ENCODE data around the gene TIAM2.

TIAM2 gene

GRCh38 chr6:155026022-155026705, 31.0 kb downstream of the TIAM2 start:
- no peak for DNase-seq

GRCh38 chr6:155026706-155027045, 31.6 kb downstream of the TIAM2 start:
- DNase-seq, result no peak

GRCh38 chr6:155030148-155030720, 35.1 kb downstream of the TIAM2 start:
- no peak for DNase-seq

DNA sequence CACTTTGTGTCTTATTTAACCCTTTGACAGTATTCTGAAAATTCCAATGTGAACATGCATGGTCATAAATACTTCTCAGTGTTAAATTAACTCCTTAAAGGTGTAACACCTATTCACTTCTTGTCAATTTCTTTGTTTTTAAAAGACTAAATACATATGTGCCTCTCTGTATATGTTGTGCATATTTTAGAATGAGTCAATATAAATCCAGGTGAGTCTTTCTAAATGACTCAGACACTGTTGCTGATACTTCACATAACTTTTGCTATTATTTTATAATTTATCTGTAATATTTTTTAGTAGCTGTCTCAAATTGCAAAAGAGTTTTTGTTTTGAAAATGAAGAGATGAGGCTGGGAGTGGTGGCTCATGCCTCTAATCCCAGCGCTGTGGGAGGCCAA, 36.0 kb downstream of the TIAM2 start:
- no peak for DNase-seq

DNA sequence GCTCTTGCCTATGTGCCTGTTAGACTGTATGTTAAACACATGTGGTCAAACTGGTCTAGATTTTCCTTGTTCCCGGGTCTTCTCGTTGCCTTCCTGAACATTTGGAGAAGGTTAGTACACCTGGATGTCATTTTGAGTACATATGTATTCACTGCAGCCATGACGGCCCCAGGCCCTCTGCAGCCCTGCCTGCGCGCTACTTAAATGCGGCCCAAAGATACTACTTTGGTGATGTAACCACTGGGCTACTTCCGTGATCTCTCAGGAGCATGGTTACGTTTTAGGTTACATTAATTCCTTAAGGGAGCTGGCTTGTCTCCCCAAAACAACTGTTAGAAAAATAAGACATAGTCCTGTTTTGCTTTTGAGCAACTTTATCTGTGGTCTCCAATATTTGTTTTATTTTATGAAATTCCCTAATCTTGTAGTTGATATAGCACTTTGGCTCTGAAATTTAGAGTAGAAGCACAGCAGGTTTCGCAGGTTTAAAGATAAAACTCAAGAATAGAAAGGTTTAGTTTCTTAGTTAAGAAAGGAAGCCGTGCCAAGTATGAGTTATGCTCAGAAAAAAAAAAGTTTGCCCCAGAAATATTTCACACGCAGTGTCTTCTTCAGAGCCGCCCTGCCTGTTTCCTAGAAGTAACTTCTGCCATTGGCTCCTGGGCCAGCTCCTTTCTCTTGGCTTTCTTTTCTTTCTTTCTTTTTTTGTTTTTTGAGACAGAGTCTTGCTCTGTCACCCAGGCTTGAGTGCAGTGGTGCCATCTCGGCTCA, 38.1 kb downstream of the TIAM2 start:
- DNase-seq, result no peak

DNA sequence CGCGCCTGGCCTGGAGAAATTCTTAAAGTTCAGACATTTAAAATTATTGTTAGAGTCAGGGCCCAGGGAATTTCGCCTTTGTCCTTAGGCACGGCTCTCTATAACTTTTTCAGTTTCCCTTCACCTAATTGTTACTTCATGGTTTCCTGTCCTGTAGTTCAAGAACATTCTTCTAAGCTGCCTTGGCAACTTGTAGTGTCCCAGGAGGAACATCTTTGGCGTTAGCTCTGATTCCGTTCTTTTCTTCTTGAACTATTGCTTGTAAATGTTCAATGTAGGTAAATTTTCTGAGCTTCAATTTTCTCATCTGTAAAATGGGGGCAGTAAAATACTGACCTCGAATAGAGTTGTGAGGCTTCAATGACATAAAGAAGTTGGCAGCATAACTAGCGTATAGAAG, 41.8 kb downstream of the TIAM2 start:
- no peak for DNase-seq

- no peak for DNase-seq
Observed at GRCh38 chr6:155038104-155038503, 43.0 kb downstream of the TIAM2 start.

GRCh38 chr6:155038527-155038926, 43.4 kb downstream of the TIAM2 start:
- no peak for DNase-seq

GRCh38 chr6:155039618-155040017, 44.5 kb downstream of the TIAM2 start:
- no peak for DNase-seq

DNA sequence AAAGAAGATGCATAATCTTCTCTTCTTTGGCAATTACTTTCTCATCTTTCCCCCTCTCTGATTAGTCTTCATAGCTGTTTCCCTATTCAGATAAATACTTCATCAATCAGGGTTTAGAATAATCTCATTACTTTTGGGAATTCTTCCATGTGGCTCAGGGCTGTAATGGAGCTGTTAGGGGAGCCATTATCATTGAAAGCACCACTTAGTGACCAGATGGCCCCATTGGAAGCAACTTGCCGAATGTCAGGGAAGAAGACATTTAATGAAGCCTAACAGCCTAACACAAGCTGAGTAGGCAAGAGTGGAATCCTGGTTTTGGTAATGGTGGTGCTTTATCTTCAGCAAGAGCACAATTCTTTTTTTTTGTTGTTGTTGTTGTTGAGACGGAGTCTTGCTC, 45.0 kb downstream of the TIAM2 start:
- no peak for DNase-seq

GRCh38 chr6:155040901-155041650, 46.0 kb downstream of the TIAM2 start:
- DNase-seq, result no peak

DNA sequence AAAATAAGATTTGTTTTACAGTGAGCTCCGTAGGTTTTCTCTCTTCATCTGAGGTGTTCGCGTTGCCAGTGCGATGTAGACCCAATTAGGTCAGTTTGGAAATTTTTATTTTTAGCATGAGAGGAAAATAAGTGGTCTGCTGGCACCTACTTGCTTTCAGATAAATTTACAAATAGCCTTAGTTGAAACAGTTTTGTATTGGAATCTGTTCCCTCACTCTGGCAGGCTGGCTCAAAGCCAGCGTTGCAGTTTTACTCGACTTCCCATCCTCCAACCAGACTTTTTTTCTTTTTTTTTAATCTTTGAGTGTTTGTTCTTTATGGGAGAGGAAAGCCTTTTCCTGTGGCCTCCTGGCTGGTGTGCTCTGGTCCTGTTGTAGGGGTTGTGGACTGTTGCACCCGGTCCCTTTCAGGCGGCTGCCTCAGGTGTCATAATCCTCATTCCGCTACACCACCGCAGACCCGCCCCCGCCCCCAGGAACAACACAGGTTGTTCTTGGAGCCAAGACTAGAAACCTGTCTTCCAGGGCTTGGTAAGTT, 46.7 kb downstream of the TIAM2 start:
- DNase-seq, result no peak

DNA sequence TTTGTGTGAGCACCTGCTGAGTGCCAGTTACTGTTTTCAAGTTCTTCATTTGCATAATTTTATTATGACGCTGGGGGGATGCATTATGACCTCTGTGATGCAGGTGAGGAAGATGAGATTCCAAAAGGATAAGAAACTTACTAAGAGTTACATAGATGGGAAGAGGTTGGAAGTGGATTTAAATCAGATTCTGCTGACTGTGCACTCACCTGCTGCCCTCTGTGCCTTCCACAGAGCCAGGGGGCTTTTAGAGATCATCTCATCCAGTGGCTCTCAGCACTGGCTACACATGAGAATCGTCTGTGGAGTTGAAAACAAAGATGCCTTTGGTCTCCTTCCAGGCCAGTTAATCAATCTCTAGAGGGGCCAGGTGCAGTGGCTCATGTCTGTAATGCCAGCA, 47.9 kb downstream of the TIAM2 start:
- no peak for DNase-seq

DNA sequence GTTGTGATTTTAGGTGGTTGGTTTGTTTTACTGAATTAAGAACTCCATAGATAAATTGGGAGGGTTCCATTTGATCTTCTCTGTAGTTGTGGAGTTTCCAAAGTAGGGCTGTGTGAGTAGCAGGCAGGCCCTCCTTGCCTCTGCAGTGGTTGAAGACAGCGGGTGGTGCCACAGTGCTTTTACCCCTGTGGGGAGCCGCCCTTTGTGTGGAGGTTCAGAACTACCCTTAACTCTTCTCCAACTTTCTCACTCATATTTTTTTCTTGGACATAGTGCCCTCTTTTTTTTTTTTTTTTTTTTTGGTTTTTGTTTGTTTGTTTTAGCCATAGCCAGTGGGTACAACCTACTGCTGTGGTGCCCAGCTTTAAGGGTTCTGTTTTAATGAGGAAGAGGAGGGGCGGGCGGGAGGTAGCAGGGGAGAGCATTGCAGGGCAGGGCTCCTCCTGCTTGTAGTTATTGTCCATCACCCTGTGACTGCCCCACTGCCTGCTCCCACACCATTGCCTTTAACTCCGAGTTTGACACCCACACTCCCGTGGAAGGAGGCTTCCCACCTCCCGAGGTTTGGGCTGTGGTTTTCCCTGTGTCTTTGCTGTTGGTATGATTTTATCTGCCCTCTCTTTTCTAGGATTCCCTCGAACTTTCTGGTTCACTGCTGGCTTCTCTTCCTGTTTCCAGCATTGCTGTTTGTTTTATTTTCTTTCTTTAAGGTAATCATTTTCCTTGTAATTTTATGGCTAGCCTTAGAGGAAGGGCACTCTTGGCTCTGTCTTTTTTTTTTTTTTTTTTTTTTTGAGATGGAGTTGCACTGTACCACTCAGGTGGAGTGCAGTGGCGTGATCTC, 50.7 kb downstream of the TIAM2 start:
- no peak for DNase-seq

- no peak for DNase-seq
Observed at GRCh38 chr6:155047523-155047922, 52.4 kb downstream of the TIAM2 start.

- DNase-seq, result no peak
Observed at GRCh38 chr6:155050311-155050710, 55.2 kb downstream of the TIAM2 start.

DNA sequence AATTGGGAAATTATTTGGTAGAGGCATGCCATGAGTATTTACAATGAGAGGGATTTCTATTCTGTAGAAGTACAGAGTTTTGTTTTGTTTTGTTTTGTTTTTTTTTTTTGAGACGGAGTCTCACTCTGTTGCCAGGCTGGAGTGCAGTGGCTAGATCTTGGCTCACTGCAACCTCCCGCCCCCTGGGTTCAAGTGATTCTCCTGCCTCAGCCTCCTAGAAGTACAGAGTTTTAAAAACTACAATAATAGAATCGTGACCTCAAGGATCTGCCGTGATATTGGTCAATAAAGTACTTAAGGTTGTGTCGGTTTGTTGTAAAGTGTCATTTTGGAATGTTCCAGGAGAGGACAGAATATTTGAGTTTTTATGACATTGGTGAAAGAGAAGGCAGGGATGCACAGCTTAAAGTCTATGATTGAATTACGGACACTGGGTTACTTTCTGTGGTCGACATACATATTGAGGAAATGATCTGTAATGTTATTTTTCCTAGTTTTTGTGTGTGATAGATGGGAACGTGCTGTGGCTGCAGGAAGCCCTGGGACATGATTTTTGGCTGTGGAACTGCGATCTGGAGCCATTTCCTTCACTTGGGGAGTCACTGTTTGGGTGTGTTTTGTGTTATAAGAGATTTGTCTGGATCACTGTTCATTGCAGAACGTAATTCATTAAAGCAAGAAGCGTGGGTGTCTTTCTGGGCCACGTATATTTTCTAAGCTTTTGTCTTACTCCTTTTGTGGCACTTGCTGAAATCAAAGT, 59.6 kb downstream of the TIAM2 start:
- no peak for DNase-seq

GRCh38 chr6:155055729-155056128, 60.6 kb downstream of the TIAM2 start:
- DNase-seq, result no peak

DNA sequence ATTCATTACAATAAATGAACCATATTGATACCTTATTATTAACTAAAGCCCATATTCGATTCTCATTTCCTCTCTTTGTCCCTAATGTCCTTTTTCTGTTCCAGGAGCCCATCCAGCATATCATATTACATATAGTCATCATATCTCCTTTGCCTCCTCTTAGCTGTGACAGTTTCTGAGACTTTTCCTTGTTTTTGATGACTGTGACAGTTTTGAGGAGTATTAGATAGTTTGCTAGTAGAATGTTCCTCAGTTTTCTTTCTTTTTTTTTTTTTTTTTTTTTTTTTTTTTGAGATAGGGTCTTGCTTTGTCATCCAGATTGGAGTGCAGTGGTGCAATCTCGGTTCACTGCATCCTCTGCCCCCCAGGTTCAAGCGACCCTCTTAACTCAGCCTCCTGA, 61.6 kb downstream of the TIAM2 start:
- no peak for DNase-seq

DNA sequence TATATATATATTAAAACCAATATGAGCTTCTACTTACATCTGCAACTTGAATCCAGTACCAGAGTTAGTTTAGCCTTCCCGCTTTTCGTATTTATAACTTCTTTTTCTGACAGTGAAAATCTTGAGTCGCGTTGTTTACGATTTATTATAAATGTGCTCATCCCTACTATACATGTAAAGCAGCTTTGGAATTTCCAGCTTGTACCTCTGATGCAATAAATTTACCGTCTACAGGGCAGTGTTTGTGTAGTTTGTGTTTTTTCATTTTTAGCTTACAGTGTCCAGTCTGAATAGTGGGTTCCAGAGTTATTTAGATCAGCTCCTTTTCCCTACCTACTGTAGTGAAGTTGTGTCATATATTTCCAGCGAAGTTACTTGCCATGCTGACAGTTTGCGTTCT, 66.3 kb downstream of the TIAM2 start:
- no peak for DNase-seq

GRCh38 chr6:155062866-155063341, 67.8 kb downstream of the TIAM2 start:
- DNase-seq, result no peak

DNA sequence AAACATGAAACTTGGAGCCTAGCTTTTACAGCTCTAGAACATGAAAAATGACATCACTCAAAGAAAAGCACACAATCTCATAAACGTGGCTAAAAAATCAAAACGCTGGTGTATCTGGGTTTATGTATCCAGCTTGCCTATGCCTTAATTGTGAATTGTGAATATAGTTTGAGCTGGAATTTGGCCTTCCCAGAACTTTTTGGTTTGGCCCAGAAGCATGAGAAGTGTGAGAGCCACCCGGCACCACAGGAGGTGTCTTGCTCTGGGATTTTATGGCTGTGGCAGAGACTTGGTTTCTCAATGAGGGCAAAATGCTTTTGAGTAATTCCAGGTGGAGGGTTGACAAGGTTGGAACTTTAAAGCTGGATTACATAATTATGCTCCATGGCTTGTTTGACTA, 69.2 kb downstream of the TIAM2 start:
- DNase-seq, result no peak

All from NCI-H510A (cell line).